CD14-positive monocyte (primary cell): ENCODE data around the gene STON2. TPM values are rescaled to one million over a fixed set of nuclear protein-coding genes. Genes with fewer than 3 reads are reported as not detected.

ENCODE experiments used
- DNase-seq, 3 donors: peaks; one replicate each; pipeline ENCODE4 v3.0.0-alpha.2; 2011 to 2022
- H2AFZ ChIP-seq: 2 replicates; pipeline ENCODE4 v1.6.0; 2012; ENCODE audit warnings: mild to moderate bottlenecking, low read depth, low read length, inconsistent platforms; ENCODE audit not compliant: insufficient read depth, poor library complexity, severe bottlenecking
- H3K27ac ChIP-seq, 2 donors: 1 replicate in 1 of 2; 2 replicates in 1 of 2; pipeline ENCODE4 v1.5.1; 2012 to 2013; ENCODE audit warnings: low read length in 2 of 2, control low read depth in 1 of 2, inconsistent platforms in 1 of 2, low read depth in 1 of 2, mild to moderate bottlenecking in 1 of 2
- H3K27me3 ChIP-seq, 2 donors: one replicate each; pipeline versions ENCODE4 v1.6.0 to v1.6.1; 2011 to 2013; ENCODE audit warnings: low read length in 2 of 2; ENCODE audit not compliant: control insufficient read depth in 2 of 2, insufficient read depth in 2 of 2
- H3K36me3 ChIP-seq, 2 donors: replicated peaks in 1 of 2; 1 replicate in 1 of 2; 2 replicates in 1 of 2; pipeline versions ENCODE4 v1.5.1 to v1.6.1; 2012 to 2013; ENCODE audit warnings: low read length in 2 of 2, control low read depth in 1 of 2, inconsistent platforms in 1 of 2, mild to moderate bottlenecking in 1 of 2; ENCODE audit not compliant: insufficient read depth in 2 of 2, control insufficient read depth in 1 of 2
- H3K4me1 ChIP-seq, 2 donors: 1 replicate in 1 of 2; 2 replicates in 1 of 2; pipeline versions ENCODE4 v1.5.1 to v1.6.1; 2012 to 2013; ENCODE audit warnings: low read length in 2 of 2, control low read depth in 1 of 2, inconsistent platforms in 1 of 2, mild to moderate bottlenecking in 1 of 2, moderate library complexity in 1 of 2; ENCODE audit not compliant: insufficient read depth in 2 of 2, control insufficient read depth in 1 of 2
- H3K4me2 ChIP-seq: replicated peaks from 2 replicates; pipeline ENCODE3; 2012; ENCODE audit warnings: low read length, moderate library complexity, mild to moderate bottlenecking; ENCODE audit not compliant: poor library complexity, severe bottlenecking; ENCODE audit errors: extremely low read depth
- H3K4me3 ChIP-seq, 3 experiments: fragments of 200-600 bp in 1 of 3; sonication (generic) in 1 of 3; replicated peaks in 1 of 3; 1 replicate in 2 of 3; 2 replicates in 1 of 3; pipeline ENCODE4 v1.5.1; 2011 to 2013; ENCODE audit warnings: low read length in 3 of 3, mild to moderate bottlenecking in 3 of 3, control low read depth in 2 of 3, low read depth in 2 of 3, inconsistent platforms in 1 of 3, moderate library complexity in 1 of 3
- H3K79me2 ChIP-seq: 2 replicates; pipeline ENCODE4 v1.6.0; 2012; ENCODE audit warnings: mild to moderate bottlenecking, control low read depth, inconsistent platforms, low read length, moderate library complexity; ENCODE audit not compliant: insufficient read depth
- H3K9ac ChIP-seq: 2 replicates; pipeline ENCODE4 v1.6.0; 2017; ENCODE audit warnings: low read length, mild to moderate bottlenecking; ENCODE audit not compliant: insufficient read depth, poor library complexity, severe bottlenecking
- H3K9me3 ChIP-seq, 2 donors: replicated peaks in 1 of 2; 1 replicate in 1 of 2; 2 replicates in 1 of 2; pipeline versions ENCODE4 v1.5.1 to v1.6.1; 2012 to 2013; ENCODE audit warnings: low read length in 2 of 2, control low read depth in 1 of 2; ENCODE audit not compliant: control insufficient read depth in 1 of 2, insufficient read depth in 1 of 2
- H4K20me1 ChIP-seq: 2 replicates; pipeline ENCODE4 v1.6.0; 2012; ENCODE audit warnings: mild to moderate bottlenecking, low read length, control low read depth, moderate library complexity; ENCODE audit not compliant: insufficient read depth
- H3K27ac Mint-ChIP-seq, 7 donors: one replicate each; pipeline ENCODE4 v1.8.0; 2020; ENCODE audit warnings: mild to moderate bottlenecking in 7 of 7, mixed read lengths in 7 of 7, moderate library complexity in 6 of 7, inconsistent platforms in 2 of 7
- H3K27me3 Mint-ChIP-seq, 3 donors: one replicate each; pipeline ENCODE4 v1.8.0; 2021 to 2022; ENCODE audit warnings: low read depth in 3 of 3, mild to moderate bottlenecking in 3 of 3, mixed read lengths in 3 of 3, moderate library complexity in 3 of 3, inconsistent platforms in 1 of 3
- H3K36me3 Mint-ChIP-seq, 2 donors: one replicate each; pipeline ENCODE4 v1.8.0; 2020; ENCODE audit warnings: mixed read lengths in 2 of 2, inconsistent platforms in 1 of 2, mild to moderate bottlenecking in 1 of 2
- H3K4me1 Mint-ChIP-seq: one replicate; pipeline ENCODE4 v1.8.0; 2020; ENCODE audit warnings: mild to moderate bottlenecking, mixed read lengths
- H3K4me3 Mint-ChIP-seq, 2 donors: one replicate each; pipeline ENCODE4 v1.8.0; 2020; ENCODE audit warnings: mild to moderate bottlenecking in 2 of 2, mixed read lengths in 2 of 2, moderate library complexity in 1 of 2
- H3K9me3 Mint-ChIP-seq, 7 donors: one replicate each; pipeline ENCODE4 v1.8.0; 2020 to 2022; ENCODE audit warnings: mixed read lengths in 7 of 7, mild to moderate bottlenecking in 6 of 7, moderate library complexity in 6 of 7, inconsistent platforms in 2 of 7
- WGBS: methylation state at CpG from one replicate; pipeline ENCODE4 v1.1.5; 2013; ENCODE audit warnings: missing lambda C conversion rate; ENCODE audit not compliant: insufficient coverage; 5-methylcytosine and 5-hydroxymethylcytosine counted together
- intact Hi-C, 2 donors: fragments of 100-400 bp; cut with micrococcal nuclease; formaldehyde crosslinking; loops; one replicate each; pipeline versions ENCODE4 v1.15.0 to v1.15.1; 2023
- polyA plus RNA-seq, 3 donors: library from polyadenylated mRNA; depleted of rRNA in 1 of 3; unstranded in 2 of 3; stranded (reverse) in 1 of 3; fragments of 300-500 nt in 2 of 3; fragments of >200 nt in 1 of 3; fragmentation: Illumina TruSeq in 2 of 3; gene quantifications; 1 replicate in 2 of 3; 2 replicates in 1 of 3; pipeline ENCODE4 v1.2.3, GENCODE V29; 2012 to 2021
- TF ChIP-seq, protein P1 (sequence below): fragments of 200-600 bp; IDR thresholded peaks from one replicate; pipeline ENCODE4 v1.8.0; 2022; ENCODE audit warnings: antibody characterized with exemption, mild to moderate bottlenecking

Gene STON2
- polyA plus RNA-seq, 3 donors, result 1.6 to 3.2 (median 2.1) TPM

DNA sequence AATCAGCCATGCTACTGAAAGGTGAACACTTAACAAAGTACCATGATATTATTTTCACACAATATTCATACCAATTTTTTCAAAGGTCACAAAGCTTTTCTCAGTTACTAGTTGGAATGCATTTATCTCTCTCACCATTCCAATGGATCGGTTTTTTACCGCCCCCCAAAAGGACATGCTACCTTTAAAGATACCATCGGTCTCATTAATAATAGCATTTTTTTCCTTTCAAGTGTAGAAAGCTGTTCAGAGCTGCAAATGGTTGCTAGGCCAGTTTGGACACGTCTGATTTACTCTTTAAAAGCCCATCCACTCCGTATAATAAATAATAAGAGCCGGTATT is 34.9 kb upstream of the STON2 start:
- H2AFZ ChIP-seq, result peak overlapping the region; percentile 74
- H3K4me3 Mint-ChIP-seq, result peak overlapping the region; percentile 79 to 95
- peaks cover 74 to 81% of the 10 kb centered on the region in 2 donors for H3K27me3 ChIP-seq
- peak overlapping the region; percentile 81 for H3K4me2 ChIP-seq
- no peak overlapping the region for H3K27ac ChIP-seq
- intact Hi-C loops, result loop anchor here (10.0 kb wide), 1 partner anchor 50 kb away; no protein-coding TSS in a partner anchor
- no CpG with 5 or more reads among the region's 6 CpGs for WGBS
- peaks cover 3 to 17% of the 10 kb centered on the region in 2 donors for H3K36me3 Mint-ChIP-seq
- TF ChIP-seq, protein P1, sequence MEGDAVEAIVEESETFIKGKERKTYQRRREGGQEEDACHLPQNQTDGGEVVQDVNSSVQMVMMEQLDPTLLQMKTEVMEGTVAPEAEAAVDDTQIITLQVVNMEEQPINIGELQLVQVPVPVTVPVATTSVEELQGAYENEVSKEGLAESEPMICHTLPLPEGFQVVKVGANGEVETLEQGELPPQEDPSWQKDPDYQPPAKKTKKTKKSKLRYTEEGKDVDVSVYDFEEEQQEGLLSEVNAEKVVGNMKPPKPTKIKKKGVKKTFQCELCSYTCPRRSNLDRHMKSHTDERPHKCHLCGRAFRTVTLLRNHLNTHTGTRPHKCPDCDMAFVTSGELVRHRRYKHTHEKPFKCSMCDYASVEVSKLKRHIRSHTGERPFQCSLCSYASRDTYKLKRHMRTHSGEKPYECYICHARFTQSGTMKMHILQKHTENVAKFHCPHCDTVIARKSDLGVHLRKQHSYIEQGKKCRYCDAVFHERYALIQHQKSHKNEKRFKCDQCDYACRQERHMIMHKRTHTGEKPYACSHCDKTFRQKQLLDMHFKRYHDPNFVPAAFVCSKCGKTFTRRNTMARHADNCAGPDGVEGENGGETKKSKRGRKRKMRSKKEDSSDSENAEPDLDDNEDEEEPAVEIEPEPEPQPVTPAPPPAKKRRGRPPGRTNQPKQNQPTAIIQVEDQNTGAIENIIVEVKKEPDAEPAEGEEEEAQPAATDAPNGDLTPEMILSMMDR, result no peak
- peaks cover 15 to 18% of the 10 kb centered on the region in 2 donors for H3K4me1 ChIP-seq
- peaks cover 0 to 21% of the 10 kb centered on the region in 2 donors for H3K9me3 ChIP-seq
- peak overlapping the region in 1 of 3 experiments; percentile 76 for H3K4me3 ChIP-seq
- H3K27me3 Mint-ChIP-seq, result peaks cover 74 to 91% (median 75%) of the 10 kb centered on the region in 3 donors
- H3K9ac ChIP-seq, result no peak overlapping the region
- DNase-seq, result no peak
- no peak overlapping the region for H3K27ac Mint-ChIP-seq
- no peaks in the 10 kb centered on the region for H3K36me3 ChIP-seq
- H4K20me1 ChIP-seq, result peaks cover 3% of the 10 kb centered on the region
- peaks cover 14% of the 10 kb centered on the region for H3K4me1 Mint-ChIP-seq
- no peaks in the 10 kb centered on the region for H3K79me2 ChIP-seq
- peaks cover 0 to 13% (median 3%) of the 10 kb centered on the region in 7 donors for H3K9me3 Mint-ChIP-seq

DNA sequence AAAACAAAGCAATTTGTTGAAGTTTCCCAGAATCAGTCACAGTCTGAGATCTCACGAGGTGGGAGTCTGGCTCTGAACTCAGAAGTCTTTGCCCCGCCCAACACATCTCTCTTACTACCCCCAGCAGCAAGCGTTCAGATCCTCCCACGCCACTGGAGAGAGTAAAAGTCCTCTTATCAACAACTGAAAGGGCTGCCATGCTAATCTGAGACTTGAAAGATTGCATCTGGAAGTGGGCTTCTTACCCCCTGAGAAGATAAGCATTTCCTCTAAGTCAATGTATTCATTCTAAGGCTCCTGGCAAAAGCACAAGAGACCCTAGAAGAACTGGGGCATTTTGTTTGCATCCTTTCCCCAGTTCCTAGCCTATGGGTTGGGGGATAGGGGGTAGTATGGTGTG is 34.1 kb upstream of the STON2 start:
- H3K27me3 Mint-ChIP-seq, result peaks cover 69 to 91% (median 69%) of the 10 kb centered on the region in 3 donors
- H3K9me3 Mint-ChIP-seq, result peaks cover 0 to 13% (median 2%) of the 10 kb centered on the region in 7 donors

More for the DNA sequence above, 34.1 kb upstream of the STON2 start:
- Mint-ChIP-seq H3K4me1 (peaks cover 14% of the 10 kb centered on the region), H3K27ac (no peak overlapping the region), H3K4me3 (peak overlapping the region in 1 of 2 donors; percentile 95), H3K36me3 (peaks cover 1 to 17% of the 10 kb centered on the region in 2 donors)
- H3K4me3 ChIP-seq, result no peak overlapping the region
- no peak overlapping the region for H2AFZ ChIP-seq
- peaks cover 67 to 78% of the 10 kb centered on the region in 2 donors for H3K27me3 ChIP-seq
- intact Hi-C loops, result loop anchor here (10.0 kb wide), 1 partner anchor 49 kb away; no protein-coding TSS in a partner anchor
- DNase-seq, result no peak
- no peak overlapping the region for H3K27ac ChIP-seq
- peaks cover 3% of the 10 kb centered on the region for H4K20me1 ChIP-seq
- no peaks in the 10 kb centered on the region for H3K36me3 ChIP-seq
- H3K9ac ChIP-seq, result no peak overlapping the region
- peaks cover 0 to 21% of the 10 kb centered on the region in 2 donors for H3K9me3 ChIP-seq
- H3K79me2 ChIP-seq, result no peaks in the 10 kb centered on the region
- H3K4me2 ChIP-seq, result no peak overlapping the region
- H3K4me1 ChIP-seq, result peaks cover 15 to 18% of the 10 kb centered on the region in 2 donors
- no CpG with 5 or more reads among the region's 4 CpGs for WGBS
- TF ChIP-seq, protein P1, result no peak
